Natural killer cell treated with Interleukin-12 subunit alpha and Interleukin-12 subunit beta and Interleukin-15 and Interleukin-18, amount 100 ng/mL, for 72 hours (primary cell): ENCODE measurements around the gene SIRPG. TPM values are rescaled to one million over a fixed set of nuclear protein-coding genes. Genes with fewer than 3 reads are reported as not detected.
"Not testable (repeated sequence)": the region's sequence is repeated elsewhere in the genome, so short reads cannot be mapped to it uniquely, and the experiment has no call there.

ENCODE experiments used
- ATAC-seq, 2 donors: fragments of 150-1000 bp; cut with Tn5 transposase in 1 of 2; sonication (Bioruptor Pico), chemical (Tn5 transposase) in 1 of 2; 2 replicates each; pipeline ENCODE4 v1.10.0; 2021
- DNase-seq: peaks from one replicate; pipeline ENCODE4 v3.0.0; 2022; ENCODE audit warnings: low spot score
- H3K27ac Mint-ChIP-seq, 2 donors: 1 replicate in 1 of 2; 2 replicates in 1 of 2; pipeline ENCODE4 v1.8.0; 2022; ENCODE audit warnings: mixed read lengths in 2 of 2, mild to moderate bottlenecking in 1 of 2, moderate library complexity in 1 of 2
- H3K27me3 Mint-ChIP-seq, 2 donors: 1 replicate in 1 of 2; 2 replicates in 1 of 2; pipeline ENCODE4 v1.8.0; 2022; ENCODE audit warnings: mixed read lengths in 2 of 2
- H3K36me3 Mint-ChIP-seq: one replicate; pipeline ENCODE4 v1.8.0; 2022; ENCODE audit warnings: mixed read lengths
- H3K4me1 Mint-ChIP-seq, 2 donors: 1 replicate in 1 of 2; 2 replicates in 1 of 2; pipeline ENCODE4 v1.8.0; 2022; ENCODE audit warnings: low read depth in 2 of 2, mixed read lengths in 2 of 2, mild to moderate bottlenecking in 1 of 2
- H3K4me3 Mint-ChIP-seq: one replicate; pipeline ENCODE4 v1.8.0; 2022; ENCODE audit warnings: mixed read lengths
- H3K9me3 Mint-ChIP-seq: 2 replicates; pipeline ENCODE4 v1.8.0; 2022; ENCODE audit warnings: mixed read lengths
- total RNA-seq, 2 donors: library from RNA; stranded (reverse); gene quantifications; one replicate each; pipeline ENCODE4 v1.2.3, GENCODE V29; 2022

Gene SIRPG
- total RNA-seq, 2 donors from 2014 or later, result 1.3 to 2.4 TPM

GRCh38 chr20:1664911-1665310 is 7.3 kb upstream of the SIRPG start:
- no peaks in the 10 kb centered on the region for H3K9me3 Mint-ChIP-seq
- peaks cover 0 to 2% of the 10 kb centered on the region in 2 donors for H3K27me3 Mint-ChIP-seq
- DNase-seq (peak; percentile 65), ATAC-seq (peak; percentile 67 to 70)
- no peak overlapping the region for H3K4me3 Mint-ChIP-seq
- no peaks in the 10 kb centered on the region for H3K36me3 Mint-ChIP-seq
- H3K4me1 Mint-ChIP-seq, result peaks cover 33 to 51% of the 10 kb centered on the region in 2 donors
- H3K27ac Mint-ChIP-seq, result peak overlapping the region; percentile 21 to 74

GRCh38 chr20:1663917-1664316 is 6.3 kb upstream of the SIRPG start:
- DNase-seq (no peak), ATAC-seq (peak; percentile 58 to 64)
- H3K4me3 Mint-ChIP-seq, result peak overlapping the region; percentile 76
- H3K9me3 Mint-ChIP-seq, result no peaks in the 10 kb centered on the region
- peaks cover 39 to 61% of the 10 kb centered on the region in 2 donors for H3K4me1 Mint-ChIP-seq
- H3K27ac Mint-ChIP-seq, result peak overlapping the region; percentile 26 to 74
- H3K36me3 Mint-ChIP-seq, result no peaks in the 10 kb centered on the region
- peaks cover 0 to 5% of the 10 kb centered on the region in 2 donors for H3K27me3 Mint-ChIP-seq

GRCh38 chr20:1661542-1662299 is 4.1 kb upstream of the SIRPG start:
- no peak overlapping the region for H3K4me3 Mint-ChIP-seq
- peaks cover 52 to 74% of the 10 kb centered on the region in 2 donors for H3K4me1 Mint-ChIP-seq
- H3K27ac Mint-ChIP-seq, result peak overlapping the region; percentile 19 to 46
- H3K27me3 Mint-ChIP-seq, result peaks cover 0 to 3% of the 10 kb centered on the region in 2 donors
- ATAC-seq (no peak), DNase-seq (no peak)
- no peaks in the 10 kb centered on the region for H3K36me3 Mint-ChIP-seq
- H3K9me3 Mint-ChIP-seq, result no peaks in the 10 kb centered on the region

- Mint-ChIP-seq H3K27ac (peak overlapping the region in 1 of 2 donors; percentile 27), H3K36me3 (no peaks in the 10 kb centered on the region), H3K4me1 (peaks cover 53 to 77% of the 10 kb centered on the region in 2 donors), H3K9me3 (no peaks in the 10 kb centered on the region), H3K4me3 (no peak overlapping the region), H3K27me3 (peaks cover 0 to 6% of the 10 kb centered on the region in 2 donors)
- DNase-seq, result no peak
- peak in 1 of 2 donors; percentile 41 for ATAC-seq
These were observed 2.7 kb upstream of the SIRPG start for GRCh38 chr20:1660246-1660645.

- H3K27me3 Mint-ChIP-seq, result peaks cover 0 to 8% of the 10 kb centered on the region in 2 donors
- H3K27ac Mint-ChIP-seq, result peak overlapping the region; percentile 48 to 75
- ATAC-seq, result no peak
- no peaks in the 10 kb centered on the region for H3K36me3 Mint-ChIP-seq
- peaks cover 41 to 69% of the 10 kb centered on the region in 2 donors for H3K4me1 Mint-ChIP-seq
- H3K9me3 Mint-ChIP-seq, result no peaks in the 10 kb centered on the region
- peak overlapping the region; percentile 79 for H3K4me3 Mint-ChIP-seq
- no peak for DNase-seq
These were observed 735 bp downstream of the SIRPG start for GRCh38 chr20:1656844-1657243.

GRCh38 chr20:1654996-1655395 is 2.6 kb downstream of the SIRPG start:
- H3K4me1 Mint-ChIP-seq, result peaks cover 36 to 62% of the 10 kb centered on the region in 2 donors
- ATAC-seq (no peak), DNase-seq (no peak)
- no peak overlapping the region for H3K27ac Mint-ChIP-seq
- H3K4me3 Mint-ChIP-seq, result peak overlapping the region; percentile 38
- H3K36me3 Mint-ChIP-seq, result no peaks in the 10 kb centered on the region
- peaks cover 0 to 8% of the 10 kb centered on the region in 2 donors for H3K27me3 Mint-ChIP-seq
- no peaks in the 10 kb centered on the region for H3K9me3 Mint-ChIP-seq

- peak in 1 of 2 donors; percentile 59 for ATAC-seq
These were observed 4.6 kb downstream of the SIRPG start for GRCh38 chr20:1652960-1653359.

GRCh38 chr20:1652104-1652503 is 5.5 kb downstream of the SIRPG start:
- no peak overlapping the region for H3K4me3 Mint-ChIP-seq
- H3K9me3 Mint-ChIP-seq, result no peaks in the 10 kb centered on the region
- H3K4me1 Mint-ChIP-seq, result peaks cover 19 to 37% of the 10 kb centered on the region in 2 donors
- H3K27ac Mint-ChIP-seq, result no peak overlapping the region
- no peak for DNase-seq
- no peak for ATAC-seq
- peaks cover 0 to 5% of the 10 kb centered on the region in 2 donors for H3K27me3 Mint-ChIP-seq
- no peaks in the 10 kb centered on the region for H3K36me3 Mint-ChIP-seq

More at GRCh38 chr20:1652960-1653359, 4.6 kb downstream of the SIRPG start:
- Mint-ChIP-seq H3K27me3 (peaks cover 0 to 5% of the 10 kb centered on the region in 2 donors), H3K27ac (no peak overlapping the region), H3K4me1 (peaks cover 25 to 45% of the 10 kb centered on the region in 2 donors), H3K4me3 (peak overlapping the region; percentile 11), H3K9me3 (no peaks in the 10 kb centered on the region), H3K36me3 (no peaks in the 10 kb centered on the region)
- no peak for DNase-seq

GRCh38 chr20:1651268-1652058 is 6.1 kb downstream of the SIRPG start:
- H3K36me3 Mint-ChIP-seq, result no peaks in the 10 kb centered on the region
- H3K27me3 Mint-ChIP-seq, result peaks cover 0 to 5% of the 10 kb centered on the region in 2 donors
- no peaks in the 10 kb centered on the region for H3K9me3 Mint-ChIP-seq
- DNase-seq (no peak), ATAC-seq (no peak)
- peaks cover 17 to 32% of the 10 kb centered on the region in 2 donors for H3K4me1 Mint-ChIP-seq
- H3K27ac Mint-ChIP-seq, result no peak overlapping the region
- no peak overlapping the region for H3K4me3 Mint-ChIP-seq

GRCh38 chr20:1648101-1648500 is 9.5 kb downstream of the SIRPG start:
- H3K36me3 Mint-ChIP-seq, result no peaks in the 10 kb centered on the region
- no peak overlapping the region for H3K27ac Mint-ChIP-seq
- no peak overlapping the region for H3K4me3 Mint-ChIP-seq
- no peaks in the 10 kb centered on the region for H3K9me3 Mint-ChIP-seq
- DNase-seq, result no peak
- H3K27me3 Mint-ChIP-seq, result peaks cover 0 to 2% of the 10 kb centered on the region in 2 donors
- peak in 1 of 2 donors; percentile 53 for ATAC-seq
- peaks cover 13 to 18% of the 10 kb centered on the region in 2 donors for H3K4me1 Mint-ChIP-seq

GRCh38 chr20:1646975-1647431 is 10.6 kb downstream of the SIRPG start:
- no peaks in the 10 kb centered on the region for H3K36me3 Mint-ChIP-seq
- no peak overlapping the region for H3K4me3 Mint-ChIP-seq
- H3K27me3 Mint-ChIP-seq, result no peaks in the 10 kb centered on the region
- ATAC-seq, result no peak
- no peaks in the 10 kb centered on the region for H3K9me3 Mint-ChIP-seq
- H3K27ac Mint-ChIP-seq, result no peak overlapping the region
- no peak for DNase-seq
- peaks cover 7 to 10% of the 10 kb centered on the region in 2 donors for H3K4me1 Mint-ChIP-seq

GRCh38 chr20:1644101-1644962 is 13.2 kb downstream of the SIRPG start:
- Mint-ChIP-seq H3K36me3 (no peaks in the 10 kb centered on the region), H3K27me3 (peaks cover 0 to 4% of the 10 kb centered on the region in 2 donors), H3K4me3 (no peak overlapping the region), H3K9me3 (no peaks in the 10 kb centered on the region), H3K27ac (no peak overlapping the region), H3K4me1 (no peaks in the 10 kb centered on the region)
- peak in 1 of 2 donors; percentile 15 for ATAC-seq
- no peak for DNase-seq

GRCh38 chr20:1638643-1639042 is 18.9 kb downstream of the SIRPG start:
- not testable (repeated sequence) for H3K4me3 Mint-ChIP-seq, H3K27ac Mint-ChIP-seq, H3K4me1 Mint-ChIP-seq, H3K36me3 Mint-ChIP-seq, H3K27me3 Mint-ChIP-seq, H3K9me3 Mint-ChIP-seq, ATAC-seq, DNase-seq
